ENCODE measurements around the gene DEFB125. TPM values are rescaled to one million over a fixed set of nuclear protein-coding genes. Genes with fewer than 3 reads are reported as not detected.
"Not testable (repeated sequence)": the region's sequence is repeated elsewhere in the genome, so short reads cannot be mapped to it uniquely, and the experiment has no call there.

Gene DEFB125
- polyA plus RNA-seq (ENCODE audit: insufficient read length in 12 of 12): not detected
- long read RNA-seq, donor 1: 0 reads
- long read RNA-seq, donor 2: 0 reads
- long read RNA-seq, donor 3: 0 reads
- long read RNA-seq, donor 4: 0 reads
- long read RNA-seq, donor 5: 0 reads
- long read RNA-seq, donor 6: 0 reads
- long read RNA-seq, donor 7: 0 reads
- long read RNA-seq, donor 8: 0 reads
- long read RNA-seq, donor 9: 0 reads
- long read RNA-seq, donor 10: 0 reads
- long read RNA-seq, donor 11: 0 reads

GRCh38 chr20:87401-87800 is at the start of gene DEFB125:
DEFB125 (plus strand) TSS chr20:87672; CDS start chr20:87710, 38 bp downstream.
- DNase-seq: no peak

- no peak for DNase-seq
Observed at GRCh38 chr20:60035-60918, 27.2 kb upstream of the DEFB125 start.

GRCh38 chr20:61230-61629 is 26.2 kb upstream of the DEFB125 start:
- DNase-seq: no peak

- no peak for DNase-seq
Observed at GRCh38 chr20:61757-62156, 25.7 kb upstream of the DEFB125 start.

GRCh38 chr20:62487-62886 is 25.0 kb upstream of the DEFB125 start:
- DNase-seq: no peak

- no peak for DNase-seq
Observed at GRCh38 chr20:64026-64603, 23.4 kb upstream of the DEFB125 start.

- no peak for DNase-seq
Observed at GRCh38 chr20:64766-65322, 22.6 kb upstream of the DEFB125 start.

GRCh38 chr20:77231-77630 is 10.2 kb upstream of the DEFB125 start:
- no peak for DNase-seq

- DNase-seq: no peak
Observed at GRCh38 chr20:78338-78737, 9.1 kb upstream of the DEFB125 start.

GRCh38 chr20:79565-79964 is 7.9 kb upstream of the DEFB125 start:
- DNase-seq: no peak

GRCh38 chr20:90651-91050 is 3.2 kb downstream of the DEFB125 start:
- DNase-seq: no peak

- DNase-seq: no peak
Observed at GRCh38 chr20:93641-94040, 6.2 kb downstream of the DEFB125 start.

- DNase-seq: no peak
Observed at GRCh38 chr20:95215-95614, 7.7 kb downstream of the DEFB125 start.

- DNase-seq: not testable (repeated sequence)
Observed at GRCh38 chr20:97691-98090, 10.2 kb downstream of the DEFB125 start.

- no peak for DNase-seq
Observed at GRCh38 chr20:101975-102374, 14.5 kb downstream of the DEFB125 start.

GRCh38 chr20:103456-103855 is 16.0 kb downstream of the DEFB125 start:
- DNase-seq: no peak

- DNase-seq: no peak
Observed at GRCh38 chr20:112396-112795, 24.9 kb downstream of the DEFB125 start.

- DNase-seq: no peak
Observed at GRCh38 chr20:117518-117917, 30.0 kb downstream of the DEFB125 start.

- not testable (repeated sequence) for DNase-seq
Observed at GRCh38 chr20:129786-130323, 42.4 kb downstream of the DEFB125 start.

- DNase-seq: no peak
Observed at GRCh38 chr20:137668-138490, 50.4 kb downstream of the DEFB125 start.

- DNase-seq: no peak
Observed at GRCh38 chr20:142290-142689, 54.8 kb downstream of the DEFB125 start, which contains the start of gene DEFB126. DEFB126 (plus strand) TSS chr20:142590; CDS start chr20:142629, 39 bp downstream.
